GM04503 (cell line): ENCODE data around the gene DAGLB.
A peak's percentile ranks its signal among the peaks of the same experiment; 100 is the strongest.
"Not testable (repeated sequence)": the region's sequence is repeated elsewhere in the genome, so short reads cannot be mapped to it uniquely, and the experiment has no call there.

Experiments used
- DNase-seq: peaks from one replicate; pipeline ENCODE4 v3.0.0-alpha.2; 2012; ENCODE audit warnings: low read depth

Gene DAGLB

GRCh38 chr7:6397759-6398495, 49.8 kb downstream of the DAGLB start:
- not testable (repeated sequence) for DNase-seq

- no peak for DNase-seq
Observed at GRCh38 chr7:6395898-6396595, 51.7 kb downstream of the DAGLB start.

GRCh38 chr7:6394114-6394513, 53.6 kb downstream of the DAGLB start:
- no peak for DNase-seq

- no peak for DNase-seq
Observed at GRCh38 chr7:6393667-6394056, 54.1 kb downstream of the DAGLB start.

GRCh38 chr7:6392712-6393666, 54.8 kb downstream of the DAGLB start:
- no peak for DNase-seq

- no peak for DNase-seq
Observed at GRCh38 chr7:6389728-6390127, 58.0 kb downstream of the DAGLB start.

GRCh38 chr7:6387734-6388294, 59.9 kb downstream of the DAGLB start:
- no peak for DNase-seq

GRCh38 chr7:6386779-6387178, 61.0 kb downstream of the DAGLB start:
- DNase-seq, result no peak

GRCh38 chr7:6385909-6386560, 61.7 kb downstream of the DAGLB start:
- no peak for DNase-seq

GRCh38 chr7:6385110-6385781, 62.5 kb downstream of the DAGLB start:
- peak; percentile 93 for DNase-seq

- DNase-seq, result no peak
Observed at GRCh38 chr7:6384327-6384726, 63.4 kb downstream of the DAGLB start.

- no peak for DNase-seq
Observed at GRCh38 chr7:6382817-6383216, 64.9 kb downstream of the DAGLB start.

- not testable (repeated sequence) for DNase-seq
Observed at GRCh38 chr7:6381846-6382245, 65.9 kb downstream of the DAGLB start.

GRCh38 chr7:6380310-6381095, 67.3 kb downstream of the DAGLB start:
- DNase-seq, result no peak

GRCh38 chr7:6379886-6380285, 67.9 kb downstream of the DAGLB start:
- no peak for DNase-seq

GRCh38 chr7:6378556-6378955, 69.2 kb downstream of the DAGLB start:
- not testable (repeated sequence) for DNase-seq

GRCh38 chr7:6376820-6377219, 70.9 kb downstream of the DAGLB start:
- DNase-seq, result no peak

- DNase-seq, result no peak
Observed at GRCh38 chr7:6375348-6376101, 72.2 kb downstream of the DAGLB start.

GRCh38 chr7:6367701-6368211, 80.0 kb downstream of the DAGLB start:
- peak; percentile 10 for DNase-seq
